Raji (cell line): Measurements from ENCODE around the gene LAMC1.

Experiments
- POLR2A ChIP-seq: IDR thresholded peaks from 2 replicates; pipeline ENCODE4 v1.6.1; 2011; ENCODE audit warnings: low read depth, low read length, control low read depth; ENCODE audit not compliant: insufficient read depth

Gene LAMC1

GRCh38 chr1:183023146-183023600 lies at the start of gene LAMC1:
LAMC1 (plus strand) TSS chr1:183023420; CDS start chr1:183023717, 297 bp downstream.
- no peak for TF ChIP-seq POLR2A

GRCh38 chr1:182974506-182975191 lies 48.6 kb upstream of the LAMC1 start:
- TF ChIP-seq POLR2A: no peak

- TF ChIP-seq POLR2A: no peak
Measured at GRCh38 chr1:182977480-182977879, 45.7 kb upstream of the LAMC1 start.

GRCh38 chr1:182978151-182978853 lies 44.9 kb upstream of the LAMC1 start:
- no peak for TF ChIP-seq POLR2A

- no peak for TF ChIP-seq POLR2A
Measured at GRCh38 chr1:182984138-182984537, 39.1 kb upstream of the LAMC1 start.

- TF ChIP-seq POLR2A: no peak
Measured at GRCh38 chr1:182984621-182985020, 38.6 kb upstream of the LAMC1 start.

GRCh38 chr1:182985876-182986275 lies 37.3 kb upstream of the LAMC1 start:
- no peak for TF ChIP-seq POLR2A

- TF ChIP-seq POLR2A: no peak
Measured at GRCh38 chr1:182990413-182991144, 32.6 kb upstream of the LAMC1 start.

- TF ChIP-seq POLR2A: no peak
Measured at GRCh38 chr1:182993746-182994145, 29.5 kb upstream of the LAMC1 start.

- TF ChIP-seq POLR2A: no peak
Measured at GRCh38 chr1:182995894-182996293, 27.3 kb upstream of the LAMC1 start.

- TF ChIP-seq POLR2A: no peak
Measured at GRCh38 chr1:182996816-182997215, 26.4 kb upstream of the LAMC1 start.

- no peak for TF ChIP-seq POLR2A
Measured at GRCh38 chr1:182998482-182998881, 24.7 kb upstream of the LAMC1 start.

GRCh38 chr1:183000167-183000962 lies 22.9 kb upstream of the LAMC1 start:
- TF ChIP-seq POLR2A: no peak

- TF ChIP-seq POLR2A: no peak
Measured at GRCh38 chr1:183002267-183002666, 21.0 kb upstream of the LAMC1 start.

- TF ChIP-seq POLR2A: no peak
Measured at GRCh38 chr1:183002797-183003196, 20.4 kb upstream of the LAMC1 start.
